Astrocyte (in vitro differentiated cells and primary cell): ENCODE results near the gene DNAL4. TPM values are rescaled to one million over a fixed set of nuclear protein-coding genes. Genes with fewer than 3 reads are reported as not detected.

Experiments
- DNase-seq: peaks from one replicate; pipeline ENCODE4 v3.0.0-alpha.2; 2010; ENCODE audit warnings: low read depth
- FAIRE-seq: peaks from 2 replicates; lab custom pipeline; 2011; peaks lifted over from hg19 to GRCh38; lab: Jason Lieb, UNC
- H2AFZ ChIP-seq: 2 replicates; pipeline ENCODE4 v1.6.0; 2012; ENCODE audit warnings: low read depth, low read length, inconsistent platforms
- H3K27ac ChIP-seq: 2 replicates; pipeline ENCODE4 v1.5.1; 2011; ENCODE audit warnings: low read depth, low read length, inconsistent platforms
- H3K27me3 ChIP-seq: 2 replicates; pipeline ENCODE4 v1.6.0; 2011; ENCODE audit warnings: low read length, inconsistent platforms; ENCODE audit not compliant: insufficient read depth
- H3K36me3 ChIP-seq: 2 replicates; pipeline ENCODE4 v1.5.1; 2011; ENCODE audit warnings: low read length, inconsistent platforms; ENCODE audit not compliant: insufficient read depth
- H3K4me1 ChIP-seq: 2 replicates; pipeline ENCODE4 v1.5.1; 2011; ENCODE audit warnings: low read length, inconsistent platforms; ENCODE audit not compliant: insufficient read depth
- H3K4me2 ChIP-seq: 2 replicates; pipeline ENCODE4 v1.6.0; 2012; ENCODE audit warnings: low read length, inconsistent platforms
- H3K4me3 ChIP-seq: 2 replicates; pipeline ENCODE4 v1.5.1; 2011; ENCODE audit warnings: low read depth, mild to moderate bottlenecking, low read length, inconsistent platforms; ENCODE audit not compliant: insufficient read depth
- H3K79me2 ChIP-seq: 2 replicates; pipeline ENCODE4 v1.6.0; 2012; ENCODE audit warnings: mild to moderate bottlenecking, low read length, inconsistent platforms; ENCODE audit not compliant: insufficient read depth
- H3K9ac ChIP-seq: 2 replicates; pipeline ENCODE4 v1.6.0; 2012; ENCODE audit warnings: mild to moderate bottlenecking, low read length, inconsistent platforms
- H3K9me3 ChIP-seq: 2 replicates; pipeline ENCODE4 v1.5.1; 2012; ENCODE audit warnings: low read depth, mild to moderate bottlenecking, low read length, inconsistent platforms; ENCODE audit not compliant: insufficient read depth
- H4K20me1 ChIP-seq: 2 replicates; pipeline ENCODE4 v1.6.0; 2012; ENCODE audit warnings: low read length, inconsistent platforms; ENCODE audit not compliant: insufficient read depth
- H3K27ac Mint-ChIP-seq: one replicate; pipeline ENCODE4 v1.8.0; 2021; ENCODE audit warnings: mild to moderate bottlenecking, mixed read lengths; ENCODE audit not compliant: unreplicated experiment
- H3K27me3 Mint-ChIP-seq: one replicate; pipeline ENCODE4 v1.8.0; 2021; ENCODE audit warnings: low read depth, mixed read lengths; ENCODE audit not compliant: unreplicated experiment
- H3K36me3 Mint-ChIP-seq: one replicate; pipeline ENCODE4 v1.8.0; 2021; ENCODE audit warnings: low read depth, mixed read lengths; ENCODE audit not compliant: unreplicated experiment
- H3K4me1 Mint-ChIP-seq: one replicate; pipeline ENCODE4 v1.8.0; 2021; ENCODE audit warnings: low read depth, mixed read lengths; ENCODE audit not compliant: unreplicated experiment
- H3K4me3 Mint-ChIP-seq: one replicate; pipeline ENCODE4 v1.8.0; 2021; ENCODE audit warnings: mild to moderate bottlenecking, moderate library complexity, mixed read lengths; ENCODE audit not compliant: unreplicated experiment
- H3K9me3 Mint-ChIP-seq: one replicate; pipeline ENCODE4 v1.8.0; 2021; ENCODE audit warnings: mild to moderate bottlenecking, mixed read lengths; ENCODE audit not compliant: unreplicated experiment
- EZH2 ChIP-seq: IDR thresholded peaks from 2 replicates; pipeline ENCODE4 v1.6.1; 2012; ENCODE audit warnings: mild to moderate bottlenecking, low read length, inconsistent platforms; ENCODE audit not compliant: insufficient read depth
- total RNA-seq: library from RNA; stranded (reverse); gene quantifications from 2 replicates; pipeline ENCODE4 v1.2.1, GENCODE V29; 2021
- TF ChIP-seq, protein P1 (sequence below): IDR thresholded peaks from 2 replicates; pipeline ENCODE4 v1.5.1; 2011; ENCODE audit warnings: low read depth, mild to moderate bottlenecking, inconsistent platforms, low read length, moderate library complexity; ENCODE audit not compliant: insufficient read depth

Gene DNAL4
- total RNA-seq, 1 donor from 2014 or later = 12.8 TPM

- peaks cover 21% of the 10 kb centered on the region for H3K4me1 ChIP-seq
- peaks cover 8% of the 10 kb centered on the region for H3K79me2 ChIP-seq
- no peak overlapping the region for H2AFZ ChIP-seq
- H3K4me2 ChIP-seq = peak overlapping the region; percentile 99
- H3K9me3 Mint-ChIP-seq = no peaks in the 10 kb centered on the region
- peak; percentile 30 for DNase-seq
- no peaks in the 10 kb centered on the region for H3K9me3 ChIP-seq
- peak overlapping the region; percentile 82 for H3K27ac Mint-ChIP-seq
- H3K4me3 Mint-ChIP-seq = peak overlapping the region; percentile 90
- H3K4me1 Mint-ChIP-seq = peaks cover 18% of the 10 kb centered on the region
- H3K4me3 ChIP-seq = peak overlapping the region; percentile 93
- peaks cover under 1% of the 10 kb centered on the region for H3K27me3 Mint-ChIP-seq
- TF ChIP-seq, protein P1, sequence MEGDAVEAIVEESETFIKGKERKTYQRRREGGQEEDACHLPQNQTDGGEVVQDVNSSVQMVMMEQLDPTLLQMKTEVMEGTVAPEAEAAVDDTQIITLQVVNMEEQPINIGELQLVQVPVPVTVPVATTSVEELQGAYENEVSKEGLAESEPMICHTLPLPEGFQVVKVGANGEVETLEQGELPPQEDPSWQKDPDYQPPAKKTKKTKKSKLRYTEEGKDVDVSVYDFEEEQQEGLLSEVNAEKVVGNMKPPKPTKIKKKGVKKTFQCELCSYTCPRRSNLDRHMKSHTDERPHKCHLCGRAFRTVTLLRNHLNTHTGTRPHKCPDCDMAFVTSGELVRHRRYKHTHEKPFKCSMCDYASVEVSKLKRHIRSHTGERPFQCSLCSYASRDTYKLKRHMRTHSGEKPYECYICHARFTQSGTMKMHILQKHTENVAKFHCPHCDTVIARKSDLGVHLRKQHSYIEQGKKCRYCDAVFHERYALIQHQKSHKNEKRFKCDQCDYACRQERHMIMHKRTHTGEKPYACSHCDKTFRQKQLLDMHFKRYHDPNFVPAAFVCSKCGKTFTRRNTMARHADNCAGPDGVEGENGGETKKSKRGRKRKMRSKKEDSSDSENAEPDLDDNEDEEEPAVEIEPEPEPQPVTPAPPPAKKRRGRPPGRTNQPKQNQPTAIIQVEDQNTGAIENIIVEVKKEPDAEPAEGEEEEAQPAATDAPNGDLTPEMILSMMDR = no peak
- no peak for TF ChIP-seq EZH2
- H3K27ac ChIP-seq = no peak overlapping the region
- H3K9ac ChIP-seq = peak overlapping the region; percentile 87
- H3K36me3 Mint-ChIP-seq = peaks cover 4% of the 10 kb centered on the region
- H4K20me1 ChIP-seq = no peaks in the 10 kb centered on the region
- H3K36me3 ChIP-seq = peaks cover 8% of the 10 kb centered on the region
- no peak for FAIRE-seq
- H3K27me3 ChIP-seq = no peaks in the 10 kb centered on the region
Observed at GRCh38 chr22:38792833-38793232, 1.1 kb downstream of the DNAL4 start.

- H3K79me2 ChIP-seq = peaks cover 8% of the 10 kb centered on the region
- DNase-seq (no peak), FAIRE-seq (no peak)
- H3K4me1 ChIP-seq = peaks cover 32% of the 10 kb centered on the region
- H3K27me3 ChIP-seq = no peaks in the 10 kb centered on the region
- no peak overlapping the region for H3K4me3 Mint-ChIP-seq
- no peaks in the 10 kb centered on the region for H3K27me3 Mint-ChIP-seq
- no peak for TF ChIP-seq EZH2
- TF ChIP-seq, protein P1 = no peak
- H2AFZ ChIP-seq = no peak overlapping the region
- H3K9me3 ChIP-seq = no peaks in the 10 kb centered on the region
- H3K27ac ChIP-seq = no peak overlapping the region
- H3K4me1 Mint-ChIP-seq = peaks cover 23% of the 10 kb centered on the region
- no peaks in the 10 kb centered on the region for H3K9me3 Mint-ChIP-seq
- no peak overlapping the region for H3K9ac ChIP-seq
- H3K4me2 ChIP-seq = no peak overlapping the region
- no peak overlapping the region for H3K27ac Mint-ChIP-seq
- peaks cover 3% of the 10 kb centered on the region for H4K20me1 ChIP-seq
- H3K4me3 ChIP-seq = no peak overlapping the region
- peaks cover 8% of the 10 kb centered on the region for H3K36me3 ChIP-seq
- peaks cover 5% of the 10 kb centered on the region for H3K36me3 Mint-ChIP-seq
Observed at GRCh38 chr22:38789606-38790005, 4.3 kb downstream of the DNAL4 start.

DNA sequence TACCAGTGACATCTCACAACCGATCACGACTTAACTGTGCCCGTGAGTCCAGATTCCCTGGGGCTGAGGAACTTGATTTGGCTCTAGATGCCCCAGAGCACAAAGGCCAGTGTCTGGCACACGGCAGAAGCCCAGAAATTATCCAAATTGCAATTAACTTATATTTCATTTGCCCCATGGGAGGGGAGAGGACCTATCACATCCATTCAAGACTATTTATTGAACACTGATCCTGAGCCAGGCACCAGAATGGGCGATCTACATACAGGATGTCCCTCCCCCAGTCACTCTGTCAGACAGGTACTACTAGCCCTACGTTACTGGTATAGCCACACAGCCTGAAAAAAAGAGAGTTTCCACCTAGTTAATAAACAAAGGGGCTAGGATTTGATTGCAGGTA is 5.1 kb downstream of the DNAL4 start:
- Histone ChIP-seq H3K27ac (peak overlapping the region; percentile 40), H3K79me2 (peaks cover 8% of the 10 kb centered on the region), H3K4me1 (peaks cover 32% of the 10 kb centered on the region), H4K20me1 (peaks cover 3% of the 10 kb centered on the region), H3K4me3 (no peak overlapping the region), H3K36me3 (peaks cover 8% of the 10 kb centered on the region), H3K9me3 (no peaks in the 10 kb centered on the region), H3K9ac (peak overlapping the region; percentile 42), H2AFZ (no peak overlapping the region), H3K27me3 (no peaks in the 10 kb centered on the region), H3K4me2 (peak overlapping the region; percentile 58)
- TF ChIP-seq, protein P1 = no peak
- TF ChIP-seq EZH2 = no peak
- peaks cover 23% of the 10 kb centered on the region for H3K4me1 Mint-ChIP-seq
- peaks cover 5% of the 10 kb centered on the region for H3K36me3 Mint-ChIP-seq
- no peak for FAIRE-seq
- H3K9me3 Mint-ChIP-seq = no peaks in the 10 kb centered on the region
- peak overlapping the region; percentile 69 for H3K27ac Mint-ChIP-seq
- H3K4me3 Mint-ChIP-seq = no peak overlapping the region
- no peaks in the 10 kb centered on the region for H3K27me3 Mint-ChIP-seq
- DNase-seq = no peak
